GM23338 (cell line): ENCODE results near the gene SPP1.

ENCODE experiments used
- EZH2 ChIP-seq: fragments of 200-600 bp; sonication (generic); IDR thresholded peaks from one replicate; pipeline ENCODE4 v1.8.0; 2017; ENCODE audit warnings: antibody characterized with exemption, mild to moderate bottlenecking, low read depth; ENCODE audit not compliant: unreplicated experiment
- EZH2phosphoT487 ChIP-seq: fragments of 200-600 bp; sonication (generic); IDR thresholded peaks from one replicate; pipeline ENCODE4 v1.8.1; 2018; ENCODE audit warnings: antibody characterized with exemption; ENCODE audit not compliant: unreplicated experiment
- POLR2AphosphoS5 ChIP-seq: IDR thresholded peaks from 2 replicates; pipeline ENCODE4 v1.6.1; 2016; ENCODE audit warnings: antibody characterized with exemption, low read depth
- ZNF114 ChIP-seq: fragments of 250-450 bp; sonication (Bioruptor Pico); IDR thresholded peaks from 2 replicates; pipeline ENCODE4 v1.5.0; 2020; ENCODE audit warnings: mild to moderate bottlenecking, moderate library complexity
- TF ChIP-seq, protein P1 (sequence below), 2 experiments: fragments of 200-600 bp in 1 of 2; sonication (generic) in 1 of 2; conservative IDR thresholded peaks; 2 replicates each; pipeline versions ENCODE4 v1.5.1 to v1.6.1; 2016 to 2017; ENCODE audit warnings: antibody characterized with exemption in 2 of 2, low read depth in 2 of 2, mild to moderate bottlenecking in 2 of 2, moderate library complexity in 1 of 2
- TF ChIP-seq, protein P2 (sequence below): IDR thresholded peaks from one replicate; pipeline ENCODE4 v1.6.1; 2018; ENCODE audit warnings: antibody characterized with exemption; ENCODE audit not compliant: unreplicated experiment

DNA sequence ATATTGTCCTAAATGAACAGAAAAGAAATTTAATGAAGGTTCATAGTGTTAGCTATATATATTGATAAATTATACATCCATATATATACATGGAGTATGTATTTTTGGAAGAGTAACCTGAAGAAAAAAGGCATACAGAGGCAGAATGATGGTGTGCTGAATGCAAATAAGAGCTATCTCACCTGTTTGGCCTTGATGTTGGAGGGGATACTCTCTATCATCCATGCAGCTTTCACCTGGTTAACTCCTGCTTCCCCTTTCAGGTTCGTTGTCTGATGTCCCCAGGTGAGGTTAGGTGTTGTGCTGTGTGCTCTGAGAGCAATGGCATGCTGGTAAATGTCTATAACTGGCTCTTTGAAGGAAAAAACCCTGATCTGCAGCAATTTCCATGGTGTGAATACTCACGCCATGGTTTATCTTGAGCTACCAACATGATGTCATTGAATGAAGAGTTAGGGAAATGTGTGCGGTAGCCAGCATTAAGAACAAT, 31.8 kb upstream of the SPP1 start:
- TF ChIP-seq, protein P1, sequence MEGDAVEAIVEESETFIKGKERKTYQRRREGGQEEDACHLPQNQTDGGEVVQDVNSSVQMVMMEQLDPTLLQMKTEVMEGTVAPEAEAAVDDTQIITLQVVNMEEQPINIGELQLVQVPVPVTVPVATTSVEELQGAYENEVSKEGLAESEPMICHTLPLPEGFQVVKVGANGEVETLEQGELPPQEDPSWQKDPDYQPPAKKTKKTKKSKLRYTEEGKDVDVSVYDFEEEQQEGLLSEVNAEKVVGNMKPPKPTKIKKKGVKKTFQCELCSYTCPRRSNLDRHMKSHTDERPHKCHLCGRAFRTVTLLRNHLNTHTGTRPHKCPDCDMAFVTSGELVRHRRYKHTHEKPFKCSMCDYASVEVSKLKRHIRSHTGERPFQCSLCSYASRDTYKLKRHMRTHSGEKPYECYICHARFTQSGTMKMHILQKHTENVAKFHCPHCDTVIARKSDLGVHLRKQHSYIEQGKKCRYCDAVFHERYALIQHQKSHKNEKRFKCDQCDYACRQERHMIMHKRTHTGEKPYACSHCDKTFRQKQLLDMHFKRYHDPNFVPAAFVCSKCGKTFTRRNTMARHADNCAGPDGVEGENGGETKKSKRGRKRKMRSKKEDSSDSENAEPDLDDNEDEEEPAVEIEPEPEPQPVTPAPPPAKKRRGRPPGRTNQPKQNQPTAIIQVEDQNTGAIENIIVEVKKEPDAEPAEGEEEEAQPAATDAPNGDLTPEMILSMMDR (conservative IDR thresholded peaks at IDR 0.05; ENCODE audit: low read depth in 2 of 2), result no peak
- TF ChIP-seq EZH2 (no peak), ZNF114 (CRISPR knock-in tag) (no peak), POLR2AphosphoS5 (no peak), EZH2phosphoT487 (no peak)
- TF ChIP-seq, protein P2, sequence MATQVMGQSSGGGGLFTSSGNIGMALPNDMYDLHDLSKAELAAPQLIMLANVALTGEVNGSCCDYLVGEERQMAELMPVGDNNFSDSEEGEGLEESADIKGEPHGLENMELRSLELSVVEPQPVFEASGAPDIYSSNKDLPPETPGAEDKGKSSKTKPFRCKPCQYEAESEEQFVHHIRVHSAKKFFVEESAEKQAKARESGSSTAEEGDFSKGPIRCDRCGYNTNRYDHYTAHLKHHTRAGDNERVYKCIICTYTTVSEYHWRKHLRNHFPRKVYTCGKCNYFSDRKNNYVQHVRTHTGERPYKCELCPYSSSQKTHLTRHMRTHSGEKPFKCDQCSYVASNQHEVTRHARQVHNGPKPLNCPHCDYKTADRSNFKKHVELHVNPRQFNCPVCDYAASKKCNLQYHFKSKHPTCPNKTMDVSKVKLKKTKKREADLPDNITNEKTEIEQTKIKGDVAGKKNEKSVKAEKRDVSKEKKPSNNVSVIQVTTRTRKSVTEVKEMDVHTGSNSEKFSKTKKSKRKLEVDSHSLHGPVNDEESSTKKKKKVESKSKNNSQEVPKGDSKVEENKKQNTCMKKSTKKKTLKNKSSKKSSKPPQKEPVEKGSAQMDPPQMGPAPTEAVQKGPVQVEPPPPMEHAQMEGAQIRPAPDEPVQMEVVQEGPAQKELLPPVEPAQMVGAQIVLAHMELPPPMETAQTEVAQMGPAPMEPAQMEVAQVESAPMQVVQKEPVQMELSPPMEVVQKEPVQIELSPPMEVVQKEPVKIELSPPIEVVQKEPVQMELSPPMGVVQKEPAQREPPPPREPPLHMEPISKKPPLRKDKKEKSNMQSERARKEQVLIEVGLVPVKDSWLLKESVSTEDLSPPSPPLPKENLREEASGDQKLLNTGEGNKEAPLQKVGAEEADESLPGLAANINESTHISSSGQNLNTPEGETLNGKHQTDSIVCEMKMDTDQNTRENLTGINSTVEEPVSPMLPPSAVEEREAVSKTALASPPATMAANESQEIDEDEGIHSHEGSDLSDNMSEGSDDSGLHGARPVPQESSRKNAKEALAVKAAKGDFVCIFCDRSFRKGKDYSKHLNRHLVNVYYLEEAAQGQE, result no peak
